Heart left ventricle (tissue), 16 donors: ENCODE measurements around the gene SLC1A4. TPM values are rescaled to one million over a fixed set of nuclear protein-coding genes. Genes with fewer than 3 reads are reported as not detected.

Source experiments
- ATAC-seq, 4 donors: fragments of 200-7000 bp; cut with Tn5 transposase; one replicate each; pipeline ENCODE4 v1.9.1; 2020 to 2022; ENCODE audit warnings: moderate library complexity in 4 of 4, mild to moderate bottlenecking in 3 of 4, moderate number of reproducible peaks in 1 of 4
- DNase-seq, 5 donors: peaks; one replicate each; pipeline ENCODE4 v3.0.0-alpha.2; 2020
- H3K27ac ChIP-seq, 12 donors: fragments of 200-600 bp; sonication (generic) in 4 of 12; one replicate each; pipeline versions ENCODE4 v1.5.0 to v1.8.0; 2016 to 2022; ENCODE audit warnings: mild to moderate bottlenecking in 2 of 12
- H3K27me3 ChIP-seq, 9 donors: fragments of 200-600 bp; sonication (generic) in 2 of 9; one replicate each; pipeline versions ENCODE4 v1.5.1 to v1.8.0; 2016 to 2022; ENCODE audit warnings: mild to moderate bottlenecking in 3 of 9
- H3K36me3 ChIP-seq, 9 donors: fragments of 200-600 bp; sonication (generic) in 2 of 9; one replicate each; pipeline versions ENCODE4 v1.5.0 to v1.8.0; 2018 to 2022; ENCODE audit warnings: mild to moderate bottlenecking in 2 of 9
- H3K4me1 ChIP-seq, 12 donors: fragments of 200-600 bp; sonication (generic) in 4 of 12; one replicate each; pipeline versions ENCODE4 v1.5.0 to v1.8.0; 2016 to 2022; ENCODE audit warnings: mild to moderate bottlenecking in 3 of 12
- H3K4me3 ChIP-seq, 12 donors: fragments of 200-600 bp; sonication (generic) in 4 of 12; one replicate each; pipeline versions ENCODE4 v1.5.0 to v1.8.0; 2017 to 2022; ENCODE audit warnings: mild to moderate bottlenecking in 9 of 12, moderate library complexity in 4 of 12
- H3K9me3 ChIP-seq, 12 donors: fragments of 200-600 bp; sonication (generic) in 4 of 12; one replicate each; pipeline versions ENCODE4 v1.5.0 to v1.8.0; 2016 to 2022; ENCODE audit warnings: mild to moderate bottlenecking in 1 of 12
- POLR2A ChIP-seq, 2 donors: fragments of 450-650 bp; IDR thresholded peaks; one replicate each; pipeline ENCODE4 v1.6.1; 2017; ENCODE audit warnings: antibody characterized with exemption in 2 of 2, mild to moderate bottlenecking in 2 of 2, moderate library complexity in 2 of 2
- WGBS, 4 donors: extraction: QIAGEN DNeasy Blood & Tissue Kit in 2 of 4; methylation state at CpG; one replicate each; pipeline versions ENCODE4 v1.1.5 to v1.1.7; 2013 to 2018; 5-methylcytosine and 5-hydroxymethylcytosine counted together
- intact Hi-C, 10 donors: fragments of 100-400 bp; cut with DNase I; formaldehyde crosslinking; loops; one replicate each; pipeline versions ENCODE4 v1.11.1 to v1.14.2; 2022
- long read RNA-seq, 3 donors: library from polyadenylated mRNA; unstranded; transcript quantifications; one replicate each; pipeline ENCODE4 v2.0.0, GENCODE V29; 2020 to 2021
- polyA plus RNA-seq, 2 donors: library from polyadenylated mRNA; stranded (reverse); fragments of 200-250 nt; gene quantifications; one replicate each; pipeline ENCODE4 v1.2.3, GENCODE V29; 2013
- total RNA-seq, 9 donors: library from RNA; depleted of rRNA in 2 of 9; stranded (reverse); fragments of >200 nt in 2 of 9; fragmentation: NEBNext Ultra II Directional in 3 of 9; extraction: Animal tissue kit (Norgen Biotek cat#: 25700) in 3 of 9; gene quantifications; one replicate each; pipeline versions ENCODE4 v1.1.0 to v1.2.4, GENCODE V29; 2016 to 2023
- TF ChIP-seq, protein P1 (sequence below), 12 donors: fragments of 200-600 bp; sonication (generic) in 4 of 12; IDR thresholded peaks; one replicate each; pipeline versions ENCODE4 v1.5.0 to v1.8.0; 2018 to 2022; ENCODE audit warnings: antibody characterized with exemption in 12 of 12, mild to moderate bottlenecking in 5 of 12
- donor health status: ischemic (EF 13 %, LVEDD 7.1; RV severe dilation, severe dysfunction).
- donor health status: healthy with polysubstance abuse.
- donor health status: DM: no; HTN: yes; CAD: no.
- donor health status: DM: no; HTN: no; CAD: no.
- donor health status: ischemic (EF 25% LVEDD 6.9; RV normal size, moderate dysfunction).
- donor health status: ischemic (EF 25% LVEDD 5.7; RV mildly dilated, moderate dysfunction).
- donor health status: healthy.
- donor health status: DM: yes; HTN: yes; CAD: no.
- donor health status: ischemic (EF 35%, LVEDD 5.7; RV mildly dilated, moderate dysfunction).
- donor health status: nonischemic (EF 11% LVEDD 7.7; RV severe dilation, severe dysfunction).
- donor health status: DM: yes; HTN: yes; CAD: no.
- donor health status: PGD.
- donor health status: ischemic (EF 29% LVEDD 5.4; RV normal size, mild dysfunction).
- donor health status: nonischemic (EF 23%, LVEDD 6.1; RV moderate dilation, normal function).

SLC1A4 gene
- total RNA-seq (10 to 100 TPM in 5 of 9 donors, 1 to 10 TPM in 4; 5.8 to 22.4 (median 10.8) TPM), polyA plus RNA-seq (10 to 100 TPM in 1 of 2 donors, 1 to 10 TPM in 1; 3.0 to 19.5 TPM)
- long read RNA-seq, donor 1, full-length matches to known transcripts: 32 of 35 reads
- long read RNA-seq, donor 1, partial matches to known transcripts: 1 of 35 reads
- long read RNA-seq, donor 1, other reads (novel, unspliced or antisense): 2 of 35 reads
- long read RNA-seq, donor 2, full-length matches to known transcripts: 12 of 23 reads
- long read RNA-seq, donor 2, partial matches to known transcripts: 10 of 23 reads
- long read RNA-seq, donor 2, other reads (novel, unspliced or antisense): 1 of 23 reads
- long read RNA-seq, donor 3, full-length matches to known transcripts: 59 of 66 reads
- long read RNA-seq, donor 3, partial matches to known transcripts: 3 of 66 reads
- long read RNA-seq, donor 3, other reads (novel, unspliced or antisense): 4 of 66 reads

DNA sequence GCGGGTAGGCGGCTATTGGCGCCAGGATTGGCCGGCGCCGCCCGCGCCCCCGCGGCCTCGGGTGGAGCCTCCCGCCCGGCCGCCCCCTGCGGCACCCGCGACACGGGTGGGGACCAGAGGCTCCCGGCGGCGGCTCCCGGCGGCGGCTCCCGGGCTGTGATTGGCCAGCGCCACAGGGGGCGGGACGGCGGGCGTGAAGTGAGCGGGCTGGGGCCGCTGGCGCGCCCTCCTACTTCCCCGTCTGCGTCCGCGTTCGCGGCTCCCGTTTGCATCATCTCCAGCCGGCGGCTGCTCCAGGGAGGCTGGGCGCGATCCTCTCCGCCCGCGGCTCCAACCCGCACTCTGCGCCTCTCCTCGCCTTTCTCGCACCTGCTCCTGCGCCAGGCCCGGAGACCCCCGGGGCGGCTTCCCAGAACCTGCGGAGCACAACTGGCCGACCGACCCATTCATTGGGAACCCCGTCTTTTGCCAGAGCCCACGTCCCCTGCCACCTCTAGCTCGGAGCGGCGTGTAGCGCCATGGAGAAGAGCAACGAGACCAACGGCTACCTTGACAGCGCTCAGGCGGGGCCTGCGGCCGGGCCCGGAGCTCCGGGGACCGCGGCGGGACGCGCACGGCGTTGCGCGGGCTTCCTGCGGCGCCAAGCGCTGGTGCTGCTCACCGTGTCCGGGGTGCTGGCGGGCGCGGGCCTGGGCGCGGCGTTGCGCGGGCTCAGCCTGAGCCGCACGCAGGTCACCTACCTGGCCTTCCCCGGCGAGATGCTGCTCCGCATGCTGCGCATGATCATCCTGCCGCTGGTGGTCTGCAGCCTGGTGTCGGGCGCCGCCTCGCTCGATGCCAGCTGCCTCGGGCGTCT is at the start of gene SLC1A4:
TSS of gene SLC1A4 (plus strand) at position 274 of the 856 bp plus-strand sequence. CDS start at position 519, 245 bp downstream.
- Histone ChIP-seq H3K9me3 (no peaks in the 10 kb centered on the region), H3K27me3 (no peaks in the 10 kb centered on the region), H3K36me3 (no peaks in the 10 kb centered on the region), H3K4me3 (peak within 1 kb of the TSS; percentile 71 to 97 (median 84)), H3K4me1 (peaks cover 0 to 45% (median 24%) of the 10 kb centered on the region in 12 donors), H3K27ac (peak within 1 kb of the TSS; percentile 87 to 99 (median 96))
- intact Hi-C loops: loop anchor here in 7 of 10 donors (2.0 to 10.0 kb wide), 6 partner anchors 15 to 73 kb away; no protein-coding TSS in a partner anchor
- 0 to 1% (median 0%) methylated on average over 34 to 109 of the region's 109 CpGs for WGBS, 4 donors
- TF ChIP-seq, protein P1, sequence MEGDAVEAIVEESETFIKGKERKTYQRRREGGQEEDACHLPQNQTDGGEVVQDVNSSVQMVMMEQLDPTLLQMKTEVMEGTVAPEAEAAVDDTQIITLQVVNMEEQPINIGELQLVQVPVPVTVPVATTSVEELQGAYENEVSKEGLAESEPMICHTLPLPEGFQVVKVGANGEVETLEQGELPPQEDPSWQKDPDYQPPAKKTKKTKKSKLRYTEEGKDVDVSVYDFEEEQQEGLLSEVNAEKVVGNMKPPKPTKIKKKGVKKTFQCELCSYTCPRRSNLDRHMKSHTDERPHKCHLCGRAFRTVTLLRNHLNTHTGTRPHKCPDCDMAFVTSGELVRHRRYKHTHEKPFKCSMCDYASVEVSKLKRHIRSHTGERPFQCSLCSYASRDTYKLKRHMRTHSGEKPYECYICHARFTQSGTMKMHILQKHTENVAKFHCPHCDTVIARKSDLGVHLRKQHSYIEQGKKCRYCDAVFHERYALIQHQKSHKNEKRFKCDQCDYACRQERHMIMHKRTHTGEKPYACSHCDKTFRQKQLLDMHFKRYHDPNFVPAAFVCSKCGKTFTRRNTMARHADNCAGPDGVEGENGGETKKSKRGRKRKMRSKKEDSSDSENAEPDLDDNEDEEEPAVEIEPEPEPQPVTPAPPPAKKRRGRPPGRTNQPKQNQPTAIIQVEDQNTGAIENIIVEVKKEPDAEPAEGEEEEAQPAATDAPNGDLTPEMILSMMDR (IDR thresholded peaks at IDR 0.05): no peak
- TF ChIP-seq POLR2A (IDR thresholded peaks at IDR 0.05): peak; percentile 32 to 42
- ATAC-seq (peak; percentile 94 to 97 (median 96)), DNase-seq (peak; percentile 93 to 98 (median 97))

- Histone ChIP-seq H3K4me3 (no peak overlapping the region), H3K27ac (no peak overlapping the region), H3K27me3 (no peaks in the 10 kb centered on the region), H3K9me3 (no peaks in the 10 kb centered on the region), H3K36me3 (no peaks in the 10 kb centered on the region), H3K4me1 (peaks cover 0 to 35% (median 0%) of the 10 kb centered on the region in 12 donors)
- WGBS, 4 donors: 85 to 93% (median 92%) methylated on average over 3 of the region's 3 CpGs
- DNase-seq: no peak
- intact Hi-C loops: no loop called here
- no peak for ATAC-seq
- no peak for TF ChIP-seq POLR2A (IDR thresholded peaks at IDR 0.05)
- TF ChIP-seq, protein P1 (IDR thresholded peaks at IDR 0.05): no peak
Observed at GRCh38 chr2:64941143-64941542, 48.1 kb upstream of the SLC1A4 start.

- 60 to 78% (median 64%) methylated on average over 5 of the region's 5 CpGs for WGBS, 4 donors
- no peak for ATAC-seq
- Histone ChIP-seq H3K4me1 (peaks cover 0 to 41% (median 0%) of the 10 kb centered on the region in 12 donors), H3K4me3 (no peak overlapping the region), H3K27ac (no peak overlapping the region), H3K9me3 (no peaks in the 10 kb centered on the region), H3K36me3 (no peaks in the 10 kb centered on the region), H3K27me3 (no peaks in the 10 kb centered on the region)
- intact Hi-C loops: no loop called here
- TF ChIP-seq, protein P1 (IDR thresholded peaks at IDR 0.05): no peak
- no peak for TF ChIP-seq POLR2A (IDR thresholded peaks at IDR 0.05)
- DNase-seq: peak in 1 of 5 donors; percentile 26
Observed at GRCh38 chr2:64941801-64942200, 47.4 kb upstream of the SLC1A4 start.
